ENCODE results near the gene KRTAP22-1. TPM values are rescaled to one million over a fixed set of nuclear protein-coding genes. Genes with fewer than 3 reads are reported as not detected.

The KRTAP22-1 gene
- not detected for polyA plus RNA-seq (2012; ENCODE audit: insufficient read length, low read depth)

DNA sequence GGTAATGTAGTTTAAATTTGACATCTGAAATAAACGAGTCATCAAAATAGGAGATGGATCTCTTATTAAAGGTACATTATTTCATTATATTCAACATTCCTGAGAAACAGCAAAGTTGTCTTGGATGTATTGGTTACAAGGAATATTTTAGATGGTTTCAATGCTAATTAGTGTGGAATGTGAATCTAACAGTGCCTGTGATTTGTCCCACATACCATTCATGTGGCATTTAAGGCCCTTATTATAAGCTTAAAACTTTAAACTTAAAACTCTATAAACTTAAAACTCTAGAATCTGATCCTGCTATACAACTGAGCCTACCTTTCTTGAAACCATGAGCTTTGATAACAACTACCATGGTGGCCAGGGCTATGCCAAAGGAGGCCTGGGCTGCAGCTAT lies at the start of gene KRTAP22-1:
Gene KRTAP22-1, plus strand, starts transcription at position 301 of the 400 bp plus-strand sequence.
- no peak for TF ChIP-seq SIN3A (IDR thresholded peaks at IDR 0.05; ENCODE audit: borderline replicate concordance, insufficient read depth, low read length)
- no peak for TF ChIP-seq POLR2AphosphoS5 (IDR thresholded peaks at IDR 0.05; ENCODE audit: low read depth, low read length)
- TF ChIP-seq, protein P1, sequence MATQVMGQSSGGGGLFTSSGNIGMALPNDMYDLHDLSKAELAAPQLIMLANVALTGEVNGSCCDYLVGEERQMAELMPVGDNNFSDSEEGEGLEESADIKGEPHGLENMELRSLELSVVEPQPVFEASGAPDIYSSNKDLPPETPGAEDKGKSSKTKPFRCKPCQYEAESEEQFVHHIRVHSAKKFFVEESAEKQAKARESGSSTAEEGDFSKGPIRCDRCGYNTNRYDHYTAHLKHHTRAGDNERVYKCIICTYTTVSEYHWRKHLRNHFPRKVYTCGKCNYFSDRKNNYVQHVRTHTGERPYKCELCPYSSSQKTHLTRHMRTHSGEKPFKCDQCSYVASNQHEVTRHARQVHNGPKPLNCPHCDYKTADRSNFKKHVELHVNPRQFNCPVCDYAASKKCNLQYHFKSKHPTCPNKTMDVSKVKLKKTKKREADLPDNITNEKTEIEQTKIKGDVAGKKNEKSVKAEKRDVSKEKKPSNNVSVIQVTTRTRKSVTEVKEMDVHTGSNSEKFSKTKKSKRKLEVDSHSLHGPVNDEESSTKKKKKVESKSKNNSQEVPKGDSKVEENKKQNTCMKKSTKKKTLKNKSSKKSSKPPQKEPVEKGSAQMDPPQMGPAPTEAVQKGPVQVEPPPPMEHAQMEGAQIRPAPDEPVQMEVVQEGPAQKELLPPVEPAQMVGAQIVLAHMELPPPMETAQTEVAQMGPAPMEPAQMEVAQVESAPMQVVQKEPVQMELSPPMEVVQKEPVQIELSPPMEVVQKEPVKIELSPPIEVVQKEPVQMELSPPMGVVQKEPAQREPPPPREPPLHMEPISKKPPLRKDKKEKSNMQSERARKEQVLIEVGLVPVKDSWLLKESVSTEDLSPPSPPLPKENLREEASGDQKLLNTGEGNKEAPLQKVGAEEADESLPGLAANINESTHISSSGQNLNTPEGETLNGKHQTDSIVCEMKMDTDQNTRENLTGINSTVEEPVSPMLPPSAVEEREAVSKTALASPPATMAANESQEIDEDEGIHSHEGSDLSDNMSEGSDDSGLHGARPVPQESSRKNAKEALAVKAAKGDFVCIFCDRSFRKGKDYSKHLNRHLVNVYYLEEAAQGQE (IDR thresholded peaks at IDR 0.05; ENCODE audit: insufficient read depth in 1 of 2, low read depth in 2 of 2, low read length in 2 of 2) = no peak

DNA sequence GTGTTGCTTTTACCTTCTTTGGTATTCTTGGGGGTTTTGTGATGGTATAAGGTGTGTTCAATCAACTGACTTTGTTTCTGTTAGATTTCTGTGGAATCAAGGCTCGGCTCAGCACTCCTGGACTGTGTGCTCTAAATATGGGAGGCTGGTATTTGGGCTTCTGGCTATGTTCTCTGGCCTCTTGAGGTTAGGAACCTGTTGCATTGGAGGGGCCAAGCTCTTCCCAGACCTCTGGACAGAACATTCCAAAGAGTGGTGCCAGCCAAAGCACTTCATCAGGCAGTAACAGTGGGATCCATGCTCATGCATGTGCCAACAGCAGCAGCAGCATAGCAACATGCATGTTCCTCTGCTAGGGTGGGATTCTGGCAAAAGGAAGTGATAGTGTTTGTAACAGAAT lies 48.1 kb upstream of the KRTAP22-1 start:
- no peak for TF ChIP-seq TAF1 (IDR thresholded peaks at IDR 0.05; ENCODE audit: borderline replicate concordance, insufficient read depth, low read length)
- no peak for TF ChIP-seq SIN3A (IDR thresholded peaks at IDR 0.05; ENCODE audit: borderline replicate concordance, insufficient read depth, low read length)
- no peak for TF ChIP-seq FOXP2 (optimal IDR thresholded peaks at IDR 0.05; ENCODE audit: borderline replicate concordance, extremely low read depth, extremely low read length, insufficient read depth)
- no peak for TF ChIP-seq POLR2AphosphoS5 (IDR thresholded peaks at IDR 0.05; ENCODE audit: low read depth, low read length)
- TF ChIP-seq, protein P1 (IDR thresholded peaks at IDR 0.05; ENCODE audit: insufficient read depth in 1 of 2, low read depth in 2 of 2, low read length in 2 of 2) = no peak

DNA sequence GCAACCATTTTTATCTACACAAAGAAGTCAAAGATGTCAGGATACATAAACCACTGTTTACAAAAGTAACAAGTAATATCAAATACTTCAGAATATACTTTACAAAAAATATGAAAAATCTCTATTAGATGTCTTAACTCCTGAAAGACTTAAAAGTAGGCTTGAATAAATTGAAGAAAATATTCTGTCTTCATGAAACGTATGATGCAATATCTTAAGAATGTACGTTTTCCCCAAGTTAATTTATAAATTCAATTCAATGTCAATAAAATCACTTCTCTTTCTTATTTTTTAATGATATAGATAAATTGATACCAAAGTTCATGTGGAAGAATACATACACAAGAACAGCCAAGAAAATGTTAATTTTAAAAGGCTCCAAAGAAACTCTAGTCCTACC lies 45.8 kb upstream of the KRTAP22-1 start:
- TF ChIP-seq POLR2AphosphoS5 (IDR thresholded peaks at IDR 0.05; ENCODE audit: low read depth, low read length) (no peak), SIN3A (IDR thresholded peaks at IDR 0.05; ENCODE audit: borderline replicate concordance, insufficient read depth, low read length) (no peak), FOXP2 (optimal IDR thresholded peaks at IDR 0.05; ENCODE audit: borderline replicate concordance, extremely low read depth, extremely low read length, insufficient read depth) (no peak), TAF1 (IDR thresholded peaks at IDR 0.05; ENCODE audit: borderline replicate concordance, insufficient read depth, low read length) (no peak)
- TF ChIP-seq, protein P1 (IDR thresholded peaks at IDR 0.05; ENCODE audit: insufficient read depth in 1 of 2, low read depth in 2 of 2, low read length in 2 of 2) = no peak

DNA sequence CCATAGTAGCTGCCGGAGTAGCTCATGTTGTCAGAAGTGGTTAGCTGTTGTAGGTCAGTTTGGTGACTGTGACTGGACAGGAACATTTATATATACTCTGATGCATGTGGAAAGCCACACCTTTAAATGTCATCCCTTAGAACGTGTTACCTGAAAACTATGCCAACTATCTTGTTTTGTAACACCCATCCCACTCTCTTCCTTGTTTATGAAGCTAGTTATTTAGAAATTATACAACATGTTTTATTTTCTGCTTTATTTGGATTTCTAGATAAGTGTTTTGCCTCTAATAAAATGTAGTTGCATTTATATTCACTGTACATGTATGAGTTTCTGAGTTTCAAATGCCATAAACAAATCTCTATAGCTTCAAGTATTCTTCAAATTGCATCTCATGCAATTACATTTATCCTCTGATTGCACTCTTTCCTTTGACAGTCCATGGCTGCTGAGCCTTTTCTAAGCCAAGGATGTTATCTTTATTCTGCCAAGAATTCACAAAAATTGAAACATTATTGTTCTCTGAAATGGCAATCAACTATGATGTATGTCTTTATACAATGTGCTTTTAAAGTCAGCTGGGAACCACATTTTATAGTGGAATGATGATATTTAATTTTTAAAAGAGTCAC lies 39.5 kb upstream of the KRTAP22-1 start, which contains the start of gene KRTAP19-7:
Gene KRTAP19-7, minus strand, starts transcription at position 51 of the 632 bp plus-strand sequence. Its CDS starts 25 bp downstream, at position 26.
- TF ChIP-seq TAF1 (IDR thresholded peaks at IDR 0.05; ENCODE audit: borderline replicate concordance, insufficient read depth, low read length) (no peak), FOXP2 (optimal IDR thresholded peaks at IDR 0.05; ENCODE audit: borderline replicate concordance, extremely low read depth, extremely low read length, insufficient read depth) (no peak), POLR2AphosphoS5 (IDR thresholded peaks at IDR 0.05; ENCODE audit: low read depth, low read length) (no peak), SIN3A (IDR thresholded peaks at IDR 0.05; ENCODE audit: borderline replicate concordance, insufficient read depth, low read length) (no peak)
- TF ChIP-seq, protein P1 (IDR thresholded peaks at IDR 0.05; ENCODE audit: insufficient read depth in 1 of 2, low read depth in 2 of 2, low read length in 2 of 2) = no peak

Measured in PFSK-1 (cell line).